Measurements from ENCODE around the gene NDUFA8. TPM values are rescaled to one million over a fixed set of nuclear protein-coding genes. Genes with fewer than 3 reads are reported as not detected.

Gene NDUFA8
- polyA plus RNA-seq, 1 of the 3 experiments (the other 2 are of a cell fraction), result 116 TPM

- ChIA-PET CTCF (interaction anchor here (1.2 to 15.3 kb wide), 6 partner anchors 9 to 228 kb away, joined by 3 to 528 read pairs (median 44); no protein-coding TSS in a partner anchor), POLR2A (no interaction called here)
- Histone ChIP-seq H4K20me1 (ENCODE audit: insufficient read depth) (no peaks in the 10 kb centered on the region), H3K4me3 (ENCODE audit: low read depth in 2 of 2, low read length in 1 of 2) (no peak overlapping the region), H3K9ac (no peak overlapping the region), H3K9me2 (no peaks in the 10 kb centered on the region), H3K27ac (ENCODE audit: low read depth in 2 of 2, low read length in 1 of 2) (no peak overlapping the region), H3K9me3 (no peaks in the 10 kb centered on the region), H3F3A (replicated peaks; ENCODE audit: insufficient read depth) (no peaks in the 10 kb centered on the region), H3K4me1 (ENCODE audit: control insufficient read depth in 1 of 2, insufficient read depth in 2 of 2, low read depth in 1 of 2, low read length in 1 of 2) (peaks cover 0 to 6% of the 10 kb centered on the region in 2 experiments; a peak in 1 of 4 replicates), H3K27me3 (ENCODE audit: insufficient read depth) (peaks cover 6% of the 10 kb centered on the region; the same call in 1 of the 2 replicates), H3K79me2 (ENCODE audit: insufficient read depth) (no peaks in the 10 kb centered on the region), H3K36me3 (replicated peaks in 1 of 2; ENCODE audit: control insufficient read depth in 1 of 2, insufficient read depth in 2 of 2, low read length in 1 of 2) (no peaks in the 10 kb centered on the region), H3K4me2 (no peak overlapping the region), H2AFZ (ENCODE audit: low read depth) (no peak overlapping the region)
- DNase-seq, result no peak
- TF ChIP-seq FOXJ3 (CRISPR knock-in tag; IDR thresholded peaks at IDR 0.05) (no peak), RXRA (IDR thresholded peaks at IDR 0.05; ENCODE audit: borderline replicate concordance, low read depth) (no peak), NFIC (IDR thresholded peaks at IDR 0.05; ENCODE audit: borderline replicate concordance) (no peak), CTCF (IDR thresholded peaks at IDR 0.05) (no peak), GABPA (IDR thresholded peaks at IDR 0.05; ENCODE audit: low read depth) (no peak), FOSL2 (IDR thresholded peaks at IDR 0.05; ENCODE audit: borderline replicate concordance, low read depth) (no peak), POLR2AphosphoS5 (IDR thresholded peaks at IDR 0.05; ENCODE audit: low read depth, low read length) (no peak), CHD2 (IDR thresholded peaks at IDR 0.05; ENCODE audit: low read length, partially characterized antibody) (no peak), GATA2 (CRISPR knock-in tag; IDR thresholded peaks at IDR 0.05) (no peak), USF2 (IDR thresholded peaks at IDR 0.05; ENCODE audit: borderline replicate concordance, low read depth, low read length) (no peak), RCOR1 (IDR thresholded peaks at IDR 0.05; ENCODE audit: low read length) (no peak), JUND (IDR thresholded peaks at IDR 0.05) (no peak), RAD21 (IDR thresholded peaks at IDR 0.05; ENCODE audit: low read length) (no peak), ZBTB33 (IDR thresholded peaks at IDR 0.05; ENCODE audit: borderline replicate concordance, low read depth) (no peak), SMC3 (IDR thresholded peaks at IDR 0.05; ENCODE audit: low read depth, low read length) (no peak), EZH2phosphoT487 (IDR thresholded peaks at IDR 0.05; ENCODE audit: borderline replicate concordance, low read depth) (no peak)
- 87% methylated on average over 5 of the region's 5 CpGs for WGBS (ENCODE audit: low lambda C conversion rate)
Observed at GRCh38 chr9:122119721-122120120, 39.9 kb downstream of the NDUFA8 start.

All from SK-N-SH (cell line).